Measurements from ENCODE around the gene SF1.

DNA sequence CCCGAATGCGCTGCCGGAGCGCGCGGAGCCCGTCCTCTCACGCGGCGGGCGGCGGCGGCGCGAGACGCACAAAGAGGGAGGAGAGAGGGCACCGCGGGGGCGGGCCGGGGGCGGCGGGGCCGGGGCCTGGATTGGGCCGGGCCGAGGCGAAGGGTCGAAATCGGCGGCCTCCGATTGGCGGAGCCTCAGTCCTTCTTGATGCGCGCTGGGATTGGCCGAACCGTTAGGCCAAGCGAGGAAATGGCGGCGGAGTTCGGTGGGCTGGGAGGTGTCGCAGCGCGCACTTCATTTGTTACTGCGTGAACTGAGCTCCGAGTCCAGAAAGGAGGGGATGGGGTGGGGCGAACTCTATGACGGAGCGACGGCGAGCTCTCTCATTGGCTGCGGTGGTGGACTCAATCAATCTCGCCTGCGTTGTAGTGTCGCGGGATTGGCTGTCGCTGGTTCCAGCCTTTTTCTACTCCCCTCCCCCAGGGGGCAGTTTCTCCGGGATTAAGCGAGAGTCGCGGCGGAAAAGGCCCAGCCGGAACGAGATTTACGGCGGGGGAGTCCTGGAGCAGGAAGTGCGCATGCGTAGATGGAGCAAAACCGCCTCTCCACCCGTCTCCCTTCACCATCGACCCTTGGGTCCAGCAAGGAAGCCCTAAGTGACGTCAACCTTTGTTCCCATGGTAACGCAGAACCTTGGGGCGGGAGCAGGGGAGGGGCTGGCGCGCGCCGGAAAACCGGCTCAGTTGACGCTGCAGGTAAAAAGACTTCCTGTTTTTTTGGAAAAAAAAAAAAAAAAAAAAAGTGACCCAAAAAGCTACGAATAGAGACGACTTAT is at the start of gene SF1:
- TF ChIP-seq, protein P1, sequence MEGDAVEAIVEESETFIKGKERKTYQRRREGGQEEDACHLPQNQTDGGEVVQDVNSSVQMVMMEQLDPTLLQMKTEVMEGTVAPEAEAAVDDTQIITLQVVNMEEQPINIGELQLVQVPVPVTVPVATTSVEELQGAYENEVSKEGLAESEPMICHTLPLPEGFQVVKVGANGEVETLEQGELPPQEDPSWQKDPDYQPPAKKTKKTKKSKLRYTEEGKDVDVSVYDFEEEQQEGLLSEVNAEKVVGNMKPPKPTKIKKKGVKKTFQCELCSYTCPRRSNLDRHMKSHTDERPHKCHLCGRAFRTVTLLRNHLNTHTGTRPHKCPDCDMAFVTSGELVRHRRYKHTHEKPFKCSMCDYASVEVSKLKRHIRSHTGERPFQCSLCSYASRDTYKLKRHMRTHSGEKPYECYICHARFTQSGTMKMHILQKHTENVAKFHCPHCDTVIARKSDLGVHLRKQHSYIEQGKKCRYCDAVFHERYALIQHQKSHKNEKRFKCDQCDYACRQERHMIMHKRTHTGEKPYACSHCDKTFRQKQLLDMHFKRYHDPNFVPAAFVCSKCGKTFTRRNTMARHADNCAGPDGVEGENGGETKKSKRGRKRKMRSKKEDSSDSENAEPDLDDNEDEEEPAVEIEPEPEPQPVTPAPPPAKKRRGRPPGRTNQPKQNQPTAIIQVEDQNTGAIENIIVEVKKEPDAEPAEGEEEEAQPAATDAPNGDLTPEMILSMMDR (IDR thresholded peaks at IDR 0.05; ENCODE audit: borderline replicate concordance, extremely low read depth, low read length, poor library complexity, severe bottlenecking), result peak; percentile 26
- no peak for TF ChIP-seq EZH2 (IDR thresholded peaks at IDR 0.05; ENCODE audit: borderline replicate concordance, low read depth, low read length, severe bottlenecking)
